Fibroblast of pulmonary artery (primary cell): Measurements from ENCODE around the gene INO80B.
"Not testable (repeated sequence)": the region's sequence is repeated elsewhere in the genome, so short reads cannot be mapped to it uniquely, and the experiment has no call there.

Experiments
- DNase-seq: peaks from one replicate; pipeline ENCODE4 v3.0.0-alpha.2; 2010; ENCODE audit warnings: low read depth
- H3K4me3 ChIP-seq: replicated peaks from 2 replicates; pipeline ENCODE4 v1.5.1; 2011; ENCODE audit warnings: low read depth, mild to moderate bottlenecking, control low read depth, low read length, moderate library complexity
- CTCF ChIP-seq: IDR thresholded peaks from 2 replicates; pipeline ENCODE4 v1.5.1; 2011; ENCODE audit warnings: mild to moderate bottlenecking, control low read depth, low read length, inconsistent platforms; ENCODE audit errors: missing control alignments

Gene INO80B

GRCh38 chr2:74415762-74416395 lies 39.0 kb upstream of the INO80B start:
- H3K4me3 ChIP-seq = peak overlapping the region; percentile 17
- DNase-seq = no peak
- no peak for TF ChIP-seq CTCF

GRCh38 chr2:74416778-74417177 lies 38.1 kb upstream of the INO80B start:
- no peak for TF ChIP-seq CTCF
- no peak for DNase-seq
- no peak overlapping the region for H3K4me3 ChIP-seq

DNA sequence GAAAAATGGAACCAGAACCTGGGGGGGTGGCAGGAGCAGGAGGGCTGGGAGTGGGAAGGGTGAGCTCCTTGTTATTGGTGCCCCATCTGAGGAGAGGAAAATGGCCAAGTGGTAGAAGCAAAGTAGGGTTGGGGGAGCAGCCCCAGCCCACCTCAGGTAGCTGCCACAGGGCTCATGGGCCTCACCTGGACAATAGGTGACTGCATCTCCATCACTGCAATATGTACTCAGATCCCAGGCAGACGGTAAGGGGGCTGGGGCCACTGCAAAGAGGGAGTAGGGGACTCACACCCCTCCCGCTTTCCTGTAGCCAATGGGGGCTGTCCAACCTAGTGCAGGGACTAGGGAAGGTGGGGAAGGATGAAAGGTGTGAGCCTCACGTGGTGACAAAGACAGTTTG lies 37.7 kb upstream of the INO80B start:
- TF ChIP-seq CTCF = no peak
- DNase-seq = no peak

DNA sequence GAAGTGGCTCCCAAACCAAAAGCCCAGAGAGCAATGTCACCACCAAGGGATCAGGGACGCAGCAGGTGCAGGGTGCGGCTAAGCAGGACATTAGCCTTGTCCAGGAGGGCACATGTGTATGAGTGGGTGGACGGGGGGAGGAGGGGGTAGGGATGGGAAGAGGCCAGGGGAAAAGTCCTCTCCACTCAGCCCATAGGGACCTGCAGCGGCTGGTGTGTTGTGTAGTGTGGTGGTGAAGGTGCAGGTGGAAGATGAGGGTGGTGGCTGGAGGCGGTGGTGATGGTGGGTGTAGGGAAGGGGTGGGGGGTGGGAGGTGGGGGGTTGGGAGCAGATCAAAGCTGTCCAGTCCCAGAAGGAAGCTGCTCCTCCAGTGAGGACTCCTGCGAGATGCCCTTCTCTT lies 37.1 kb upstream of the INO80B start:
- no peak for TF ChIP-seq CTCF
- no peak overlapping the region for H3K4me3 ChIP-seq
- no peak for DNase-seq

More for the DNA sequence above, 37.7 kb upstream of the INO80B start:
- H3K4me3 ChIP-seq = no peak overlapping the region

GRCh38 chr2:74418312-74418711 lies 36.6 kb upstream of the INO80B start:
- DNase-seq = no peak
- TF ChIP-seq CTCF = no peak

GRCh38 chr2:74419345-74419744 lies 35.5 kb upstream of the INO80B start:
- no peak for TF ChIP-seq CTCF
- no peak overlapping the region for H3K4me3 ChIP-seq
- DNase-seq = no peak

More at GRCh38 chr2:74418312-74418711, 36.6 kb upstream of the INO80B start:
- no peak overlapping the region for H3K4me3 ChIP-seq

- H3K4me3 ChIP-seq = no peak overlapping the region
- no peak for TF ChIP-seq CTCF
- DNase-seq = no peak
Measured at GRCh38 chr2:74420006-74420405, 34.9 kb upstream of the INO80B start.

DNA sequence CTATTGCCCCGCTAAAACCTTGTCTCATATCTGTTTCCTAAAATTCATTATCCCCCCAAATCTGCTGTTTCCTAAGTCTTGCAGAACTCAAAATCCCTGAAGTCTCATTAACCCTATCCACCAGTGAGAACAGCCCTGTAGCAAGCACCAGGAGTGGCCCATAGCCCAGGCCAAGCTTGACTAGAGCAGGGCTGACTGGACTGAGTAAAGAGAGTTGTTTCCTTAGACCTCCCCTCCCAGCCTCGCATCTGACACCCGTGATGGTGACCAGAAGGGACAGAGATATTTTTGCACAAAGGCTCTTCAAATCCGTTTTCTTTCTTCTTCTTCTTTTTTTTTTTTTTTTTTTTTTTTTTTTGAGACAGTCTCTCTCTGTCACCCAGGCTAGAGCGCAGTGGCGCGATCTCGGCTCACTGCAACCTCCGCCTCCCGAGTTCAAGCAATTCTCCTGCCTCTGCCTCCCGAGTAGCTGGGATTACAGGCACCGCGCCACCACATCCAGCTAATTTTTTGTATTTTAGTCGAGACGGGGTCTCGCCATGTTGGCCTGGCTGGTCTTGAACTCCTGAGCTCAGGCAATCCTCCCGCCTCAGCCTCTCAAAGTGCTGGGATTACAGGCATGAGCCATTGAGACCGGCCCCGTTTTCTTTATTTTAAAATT lies 34.3 kb upstream of the INO80B start:
- DNase-seq = not testable (repeated sequence)
- H3K4me3 ChIP-seq = peak overlapping the region; percentile 87
